IMR-90 (cell line): ENCODE results near the gene PNMA8B. TPM values are rescaled to one million over a fixed set of nuclear protein-coding genes. Genes with fewer than 3 reads are reported as not detected.

Source experiments
- ATAC-seq: fragments of 200-7000 bp; cut with Tn5 transposase; 2 replicates; pipeline ENCODE4 v1.9.1; 2020; ENCODE audit warnings: low read depth, mild to moderate bottlenecking, moderate library complexity
- BruUV-seq: library from RNA; stranded (reverse); fragments of 400-500 nt; replicated peaks from 2 replicates; lab custom pipeline; 2021; lab: Mats Ljungman, UMichigan
- CTCF ChIA-PET: fragments of 300-600 bp; formaldehyde crosslinking; extraction: SDS; loops from one replicate; lab custom pipeline; 2021; ENCODE audit warnings: antibody characterized with exemption; lab: Yijun Ruan, JAX
- POLR2A ChIA-PET: fragments of 300-600 bp; sonication (Branson Sonifier 250); formaldehyde crosslinking; loops from one replicate; lab custom pipeline; 2022; ENCODE audit warnings: antibody characterized with exemption; ENCODE audit not compliant: unreplicated experiment; lab: Charles Lee
- DNase-seq: peaks from one replicate; pipeline ENCODE4 v3.0.0; 2013
- H2AFZ ChIP-seq: replicated peaks from 2 replicates; pipeline ENCODE3; 2013; ENCODE audit warnings: low read length, mild to moderate bottlenecking; ENCODE audit not compliant: poor library complexity
- H2AK5ac ChIP-seq: 2 replicates; pipeline ENCODE4 v1.6.1; 2013; ENCODE audit warnings: low read depth, low read length, inconsistent platforms
- H2AK9ac ChIP-seq: replicated peaks from 2 replicates; pipeline ENCODE3; 2013; ENCODE audit warnings: mild to moderate bottlenecking, low read depth, low read length, moderate library complexity; ENCODE audit not compliant: poor library complexity
- H2BK120ac ChIP-seq: 2 replicates; pipeline ENCODE4 v1.6.1; 2013; ENCODE audit warnings: low read depth, low read length, inconsistent platforms
- H2BK15ac ChIP-seq: 3 replicates; pipeline ENCODE4 v1.6.1; 2013; ENCODE audit warnings: low read depth, low read length, inconsistent platforms
- H2BK20ac ChIP-seq: 2 replicates; pipeline ENCODE4 v1.6.1; 2013; ENCODE audit warnings: low read depth, mild to moderate bottlenecking, inconsistent platforms, low read length, moderate library complexity
- H2BK5ac ChIP-seq: 2 replicates; pipeline ENCODE4 v1.6.1; 2013; ENCODE audit warnings: mild to moderate bottlenecking, low read depth, low read length, inconsistent platforms; ENCODE audit not compliant: poor library complexity, severe bottlenecking
- H3K14ac ChIP-seq: replicated peaks from 2 replicates; pipeline ENCODE4 v1.6.1; 2013; ENCODE audit warnings: low read depth, low read length, inconsistent platforms
- H3K18ac ChIP-seq: 2 replicates; pipeline ENCODE4 v1.6.1; 2013; ENCODE audit warnings: low read depth, low read length, control low read depth
- H3K23ac ChIP-seq: 2 replicates; pipeline ENCODE4 v1.6.1; 2013; ENCODE audit warnings: low read depth, low read length, inconsistent platforms
- H3K27ac ChIP-seq: 2 replicates; pipeline ENCODE4 v1.5.1; 2013; ENCODE audit warnings: mild to moderate bottlenecking, control low read depth, low read length; ENCODE audit not compliant: insufficient read depth
- H3K27me3 ChIP-seq: 2 replicates; pipeline ENCODE4 v1.6.1; 2013; ENCODE audit warnings: low read length; ENCODE audit not compliant: control insufficient read depth, insufficient read depth
- H3K36me3 ChIP-seq: 2 replicates; pipeline ENCODE4 v1.6.1; 2013; ENCODE audit warnings: low read length, mixed read lengths; ENCODE audit not compliant: control insufficient read depth, insufficient read depth
- H3K4ac ChIP-seq: 2 replicates; pipeline ENCODE4 v1.6.1; 2013; ENCODE audit warnings: low read depth, low read length, inconsistent platforms
- H3K4me1 ChIP-seq: 2 replicates; pipeline ENCODE4 v1.6.1; 2013; ENCODE audit warnings: low read length, mixed read lengths; ENCODE audit not compliant: control insufficient read depth, insufficient read depth
- H3K4me2 ChIP-seq: 2 replicates; pipeline ENCODE4 v1.6.1; 2013; ENCODE audit warnings: low read depth, mild to moderate bottlenecking, control low read depth, low read length, moderate library complexity
- H3K4me3 ChIP-seq: 2 replicates; pipeline ENCODE4 v1.5.1; 2013; ENCODE audit warnings: low read depth, mild to moderate bottlenecking, control low read depth, low read length, moderate library complexity; ENCODE audit not compliant: insufficient read depth
- H3K56ac ChIP-seq: 2 replicates; pipeline ENCODE4 v1.6.1; 2013; ENCODE audit warnings: low read length, inconsistent platforms; ENCODE audit not compliant: insufficient read depth; ENCODE audit errors: extremely low read depth
- H3K79me1 ChIP-seq, 2 experiments: 2 replicates each; pipeline ENCODE4 v1.6.1; 2013; ENCODE audit warnings: low read length in 2 of 2, inconsistent platforms in 1 of 2, low read depth in 1 of 2
- H3K9ac ChIP-seq: 2 replicates; pipeline ENCODE4 v1.6.1; 2013; ENCODE audit warnings: low read depth, low read length, control low read depth
- H3K9me1 ChIP-seq: 2 replicates; pipeline ENCODE4 v1.6.1; 2013; ENCODE audit warnings: low read length, inconsistent platforms; ENCODE audit not compliant: insufficient read depth
- H3K9me3 ChIP-seq: 2 replicates; pipeline ENCODE4 v1.6.1; 2013; ENCODE audit warnings: low read length; ENCODE audit not compliant: control insufficient read depth, insufficient read depth
- H4K20me1 ChIP-seq: 2 replicates; pipeline ENCODE4 v1.6.1; 2013; ENCODE audit warnings: low read length, inconsistent platforms; ENCODE audit not compliant: insufficient read depth
- H4K5ac ChIP-seq: 2 replicates; pipeline ENCODE4 v1.6.1; 2013; ENCODE audit warnings: mild to moderate bottlenecking, low read depth, low read length, control low read depth
- H4K8ac ChIP-seq, 2 experiments: 2 replicates each; pipeline ENCODE4 v1.6.1; 2013; ENCODE audit warnings: low read depth in 2 of 2, low read length in 2 of 2, control low read depth in 1 of 2, inconsistent platforms in 1 of 2
- H4K91ac ChIP-seq: 2 replicates; pipeline ENCODE4 v1.6.1; 2013; ENCODE audit warnings: low read depth, low read length, inconsistent platforms; ENCODE audit not compliant: insufficient read depth
- BHLHE40 ChIP-seq: fragments of 150-350 bp; IDR thresholded peaks from 2 replicates; pipeline ENCODE4 v1.6.1; 2016; ENCODE audit warnings: mild to moderate bottlenecking, low read depth, low read length
- CEBPB ChIP-seq: IDR thresholded peaks from 2 replicates; pipeline ENCODE4 v1.6.1; 2012; ENCODE audit warnings: low read depth, low read length, improper control_type of control experiment
- CHD1 ChIP-seq: IDR thresholded peaks from 2 replicates; pipeline ENCODE4 v1.6.1; 2012; ENCODE audit warnings: low read depth, low read length, improper control_type of control experiment
- MAFK ChIP-seq: IDR thresholded peaks from 2 replicates; pipeline ENCODE4 v1.6.1; 2012; ENCODE audit warnings: low read depth, low read length, improper control_type of control experiment
- MAZ ChIP-seq: IDR thresholded peaks from 2 replicates; pipeline ENCODE4 v1.6.1; 2012; ENCODE audit warnings: low read depth, mild to moderate bottlenecking, low read length, improper control_type of control experiment, moderate library complexity, borderline replicate concordance
- MXI1 ChIP-seq: IDR thresholded peaks from 2 replicates; pipeline ENCODE4 v1.6.1; 2012; ENCODE audit warnings: low read depth, mild to moderate bottlenecking, low read length, moderate library complexity, borderline replicate concordance
- POLR2A ChIP-seq: IDR thresholded peaks from 2 replicates; pipeline ENCODE4 v1.6.1; 2012; ENCODE audit warnings: mild to moderate bottlenecking, low read depth, low read length
- RFX5 ChIP-seq: IDR thresholded peaks from 2 replicates; pipeline ENCODE4 v1.8.0; 2012; ENCODE audit warnings: low read depth, mild to moderate bottlenecking, low read length, moderate library complexity
- WGBS, 2 experiments: methylation state at CpG; one replicate each; pipeline versions ENCODE4 v1.1.5 to v1.1.7; 2013; ENCODE audit warnings: missing lambda C conversion rate in 2 of 2; ENCODE audit not compliant: insufficient read length in 1 of 2; ENCODE audit errors: extremely low coverage in 2 of 2; 5-methylcytosine and 5-hydroxymethylcytosine counted together
- dilution Hi-C: fragments of 300-500 bp; cut with HindIII; formaldehyde crosslinking; loops from one replicate; pipeline ENCODE4 v1.14.3; 2018; ENCODE audit warnings: low sequenced_read_pairs; ENCODE audit not compliant: unreplicated experiment
- in situ Hi-C: fragments of 300-500 bp; cut with MboI; formaldehyde crosslinking; loops from 3 replicates; pipeline ENCODE4 v1.14.3; 2019; ENCODE audit warnings: low sequenced_read_pairs, inconsistent platforms, mixed read lengths
- intact Hi-C: fragments of 100-400 bp; cut with micrococcal nuclease; formaldehyde crosslinking; loops from 2 replicates; pipeline ENCODE4 v1.10.0; 2022
- polyA plus RNA-seq, 3 experiments: library from polyadenylated mRNA; depleted of rRNA; stranded (reverse); fragments of >200 nt; gene quantifications; 2 replicates each; pipeline ENCODE4 v1.2.3, GENCODE V29; 2012; ENCODE audit warnings: low replicate concordance in 1 of 3
- total RNA-seq: library from RNA; depleted of rRNA; stranded (reverse); fragments of >200 nt; gene quantifications from 2 replicates; pipeline ENCODE4 v1.2.3, GENCODE V29; 2012
- TF ChIP-seq, protein P1 (sequence below): conservative IDR thresholded peaks from 2 replicates; pipeline ENCODE4 v1.5.1; 2012; ENCODE audit warnings: mild to moderate bottlenecking, low read depth, low read length, improper control_type of control experiment
- TF ChIP-seq, protein P2 (sequence below): fragments of 150-350 bp; IDR thresholded peaks from 2 replicates; pipeline ENCODE4 v1.6.1; 2017; ENCODE audit warnings: mild to moderate bottlenecking, antibody characterized with exemption, low read length, low read depth

The PNMA8B gene
- total and polyA plus RNA-seq, 2 of the 4 experiments (the other 2 are of a cell fraction): 0.12 to 0.18 TPM

GRCh38 chr19:46499692-46500091 is 4.0 kb upstream of the PNMA8B start:
- H3K79me1 ChIP-seq: no peaks in the 10 kb centered on the region

More at GRCh38 chr19:46499692-46500091, 4.0 kb upstream of the PNMA8B start:
- no peak overlapping the region for H3K4me3 ChIP-seq
- H2AK9ac ChIP-seq: no peak overlapping the region
- H2BK20ac ChIP-seq: no peak overlapping the region
- H2AK5ac ChIP-seq: no peak overlapping the region
- TF ChIP-seq MXI1 (no peak), CHD1 (no peak), BHLHE40 (no peak), CEBPB (no peak), MAFK (no peak), RFX5 (no peak), MAZ (no peak), POLR2A (no peak)
- TF ChIP-seq, protein P1, sequence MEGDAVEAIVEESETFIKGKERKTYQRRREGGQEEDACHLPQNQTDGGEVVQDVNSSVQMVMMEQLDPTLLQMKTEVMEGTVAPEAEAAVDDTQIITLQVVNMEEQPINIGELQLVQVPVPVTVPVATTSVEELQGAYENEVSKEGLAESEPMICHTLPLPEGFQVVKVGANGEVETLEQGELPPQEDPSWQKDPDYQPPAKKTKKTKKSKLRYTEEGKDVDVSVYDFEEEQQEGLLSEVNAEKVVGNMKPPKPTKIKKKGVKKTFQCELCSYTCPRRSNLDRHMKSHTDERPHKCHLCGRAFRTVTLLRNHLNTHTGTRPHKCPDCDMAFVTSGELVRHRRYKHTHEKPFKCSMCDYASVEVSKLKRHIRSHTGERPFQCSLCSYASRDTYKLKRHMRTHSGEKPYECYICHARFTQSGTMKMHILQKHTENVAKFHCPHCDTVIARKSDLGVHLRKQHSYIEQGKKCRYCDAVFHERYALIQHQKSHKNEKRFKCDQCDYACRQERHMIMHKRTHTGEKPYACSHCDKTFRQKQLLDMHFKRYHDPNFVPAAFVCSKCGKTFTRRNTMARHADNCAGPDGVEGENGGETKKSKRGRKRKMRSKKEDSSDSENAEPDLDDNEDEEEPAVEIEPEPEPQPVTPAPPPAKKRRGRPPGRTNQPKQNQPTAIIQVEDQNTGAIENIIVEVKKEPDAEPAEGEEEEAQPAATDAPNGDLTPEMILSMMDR: no peak
- TF ChIP-seq, protein P2, sequence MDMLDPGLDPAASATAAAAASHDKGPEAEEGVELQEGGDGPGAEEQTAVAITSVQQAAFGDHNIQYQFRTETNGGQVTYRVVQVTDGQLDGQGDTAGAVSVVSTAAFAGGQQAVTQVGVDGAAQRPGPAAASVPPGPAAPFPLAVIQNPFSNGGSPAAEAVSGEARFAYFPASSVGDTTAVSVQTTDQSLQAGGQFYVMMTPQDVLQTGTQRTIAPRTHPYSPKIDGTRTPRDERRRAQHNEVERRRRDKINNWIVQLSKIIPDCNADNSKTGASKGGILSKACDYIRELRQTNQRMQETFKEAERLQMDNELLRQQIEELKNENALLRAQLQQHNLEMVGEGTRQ: no peak
- no TSS peak for BruUV-seq
- H4K91ac ChIP-seq: no peak overlapping the region
- H3K23ac ChIP-seq: no peak overlapping the region
- POLR2A ChIA-PET: no interaction called here
- dilution Hi-C loops (no loop called here), intact Hi-C loops (no loop called here), in situ Hi-C loops (no loop called here)
- no peak overlapping the region for H4K5ac ChIP-seq
- H3K27me3 ChIP-seq: peaks cover 18% of the 10 kb centered on the region
- H3K36me3 ChIP-seq: no peaks in the 10 kb centered on the region
- H3K9ac ChIP-seq: no peak overlapping the region
- H3K9me1 ChIP-seq: no peaks in the 10 kb centered on the region
- H3K14ac ChIP-seq: no peak overlapping the region
- no peak overlapping the region for H3K56ac ChIP-seq
- H3K4me1 ChIP-seq: no peaks in the 10 kb centered on the region
- no peak overlapping the region for H2BK15ac ChIP-seq
- no peak overlapping the region for H3K18ac ChIP-seq
- H4K20me1 ChIP-seq: no peaks in the 10 kb centered on the region
- ATAC-seq (no peak), DNase-seq (no peak)
- H2BK120ac ChIP-seq: no peak overlapping the region
- H2AFZ ChIP-seq: no peak overlapping the region
- no CpG with 5 or more reads among the region's 4 CpGs for WGBS, 2 experiments
- H3K4ac ChIP-seq: no peak overlapping the region
- CTCF ChIA-PET: interaction anchor here (0.6 kb wide), 2 partner anchors 29 to 360 kb away, joined by 3 to 5 read pairs; partner anchors contain the start of gene PNMA8A
- H3K27ac ChIP-seq: no peak overlapping the region
- H3K9me3 ChIP-seq: peaks cover 2% of the 10 kb centered on the region
- H3K4me2 ChIP-seq: no peak overlapping the region
- H4K8ac ChIP-seq: no peak overlapping the region
- no peak overlapping the region for H2BK5ac ChIP-seq
